ENCODE measurements around the gene FNDC3A.
"Not testable (repeated sequence)": the region's sequence is repeated elsewhere in the genome, so short reads cannot be mapped to it uniquely, and the experiment has no call there.

Gene FNDC3A

GRCh38 chr13:49044008-49044407 is 68.3 kb downstream of the FNDC3A start:
- no peak for DNase-seq

- DNase-seq: peak; percentile 72
Observed at GRCh38 chr13:49044836-49045235, 69.1 kb downstream of the FNDC3A start.

GRCh38 chr13:49046002-49046401 is 70.3 kb downstream of the FNDC3A start:
- DNase-seq: no peak

- no peak for DNase-seq
Observed at GRCh38 chr13:49046519-49046918, 70.8 kb downstream of the FNDC3A start.

- no peak for DNase-seq
Observed at GRCh38 chr13:49052813-49053212, 77.1 kb downstream of the FNDC3A start.

GRCh38 chr13:49053215-49053614 is 77.5 kb downstream of the FNDC3A start:
- no peak for DNase-seq

GRCh38 chr13:49053906-49054305 is 78.2 kb downstream of the FNDC3A start:
- no peak for DNase-seq

GRCh38 chr13:49055021-49055420 is 79.3 kb downstream of the FNDC3A start:
- no peak for DNase-seq

- DNase-seq: no peak
Observed at GRCh38 chr13:49057176-49057575, 81.5 kb downstream of the FNDC3A start.

- DNase-seq: no peak
Observed at GRCh38 chr13:49058761-49059160, 83.0 kb downstream of the FNDC3A start.

GRCh38 chr13:49060678-49061387 is 85.1 kb downstream of the FNDC3A start:
- DNase-seq: no peak

GRCh38 chr13:49061388-49061752 is 85.7 kb downstream of the FNDC3A start:
- DNase-seq: not testable (repeated sequence)

GRCh38 chr13:49062297-49062896 is 86.7 kb downstream of the FNDC3A start:
- peak; percentile 75 for DNase-seq

- DNase-seq: no peak
Observed at GRCh38 chr13:49063011-49063410, 87.3 kb downstream of the FNDC3A start.

GRCh38 chr13:49063497-49063896 is 87.8 kb downstream of the FNDC3A start:
- no peak for DNase-seq

GRCh38 chr13:49064476-49064875 is 88.8 kb downstream of the FNDC3A start:
- DNase-seq: no peak

GRCh38 chr13:49066856-49067255 is 91.1 kb downstream of the FNDC3A start:
- DNase-seq: no peak

GRCh38 chr13:49068498-49068897 is 92.8 kb downstream of the FNDC3A start:
- not testable (repeated sequence) for DNase-seq

GRCh38 chr13:49070021-49070420 is 94.3 kb downstream of the FNDC3A start:
- not testable (repeated sequence) for DNase-seq

GRCh38 chr13:49071341-49071937 is 95.7 kb downstream of the FNDC3A start:
- no peak for DNase-seq

- no peak for DNase-seq
Observed at GRCh38 chr13:49082653-49083536, 107.2 kb downstream of the FNDC3A start.

- DNase-seq: no peak
Observed at GRCh38 chr13:49084961-49085360, 109.2 kb downstream of the FNDC3A start.

- peak; percentile 81 for DNase-seq
Observed at GRCh38 chr13:49086722-49087121, 111.0 kb downstream of the FNDC3A start.

All from inflammatory macrophage treated with lipopolysaccharide for 4 hours (primary cell).